Neural progenitor cell (in vitro differentiated cells): ENCODE data around the gene DMXL2.

ENCODE experiments used
- CTCF ChIP-seq: fragments of 200-600 bp; sonication (generic); IDR thresholded peaks from 2 replicates; pipeline ENCODE4 v1.5.1; 2017; ENCODE audit warnings: antibody characterized with exemption, mild to moderate bottlenecking
- EZH2 ChIP-seq: fragments of 200-600 bp; sonication (generic); IDR thresholded peaks from 2 replicates; pipeline ENCODE4 v1.6.1; 2017; ENCODE audit warnings: antibody characterized with exemption, mild to moderate bottlenecking, moderate library complexity

DNA sequence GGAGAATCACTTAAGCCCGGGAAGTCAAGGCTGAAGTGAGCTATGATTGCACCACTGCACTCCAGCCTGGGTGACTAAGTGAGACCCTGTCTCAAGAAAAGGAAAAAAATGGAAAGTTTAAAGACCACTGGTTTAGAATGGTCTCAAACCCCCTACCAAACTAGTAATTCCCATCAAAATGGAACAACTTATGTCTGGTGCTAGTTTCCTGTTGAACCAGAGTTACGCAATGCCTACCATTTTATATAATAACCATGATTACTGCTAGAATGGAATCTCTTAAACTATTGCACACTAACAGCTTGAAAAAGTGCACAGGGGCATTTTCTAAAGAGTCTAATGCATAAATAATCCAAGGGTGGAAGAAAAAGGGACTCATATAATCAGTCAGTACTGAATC lies 43.6 kb downstream of the DMXL2 start:
- TF ChIP-seq CTCF (no peak), EZH2 (no peak)
